Measurements from ENCODE around the gene OR2AG1. TPM values are rescaled to one million over a fixed set of nuclear protein-coding genes. Genes with fewer than 3 reads are reported as not detected.

The OR2AG1 gene, protein sequence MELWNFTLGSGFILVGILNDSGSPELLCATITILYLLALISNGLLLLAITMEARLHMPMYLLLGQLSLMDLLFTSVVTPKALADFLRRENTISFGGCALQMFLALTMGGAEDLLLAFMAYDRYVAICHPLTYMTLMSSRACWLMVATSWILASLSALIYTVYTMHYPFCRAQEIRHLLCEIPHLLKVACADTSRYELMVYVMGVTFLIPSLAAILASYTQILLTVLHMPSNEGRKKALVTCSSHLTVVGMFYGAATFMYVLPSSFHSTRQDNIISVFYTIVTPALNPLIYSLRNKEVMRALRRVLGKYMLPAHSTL
- under 0.01 TPM in 1 of 2 replicates, not detected in the other for total RNA-seq

DNA sequence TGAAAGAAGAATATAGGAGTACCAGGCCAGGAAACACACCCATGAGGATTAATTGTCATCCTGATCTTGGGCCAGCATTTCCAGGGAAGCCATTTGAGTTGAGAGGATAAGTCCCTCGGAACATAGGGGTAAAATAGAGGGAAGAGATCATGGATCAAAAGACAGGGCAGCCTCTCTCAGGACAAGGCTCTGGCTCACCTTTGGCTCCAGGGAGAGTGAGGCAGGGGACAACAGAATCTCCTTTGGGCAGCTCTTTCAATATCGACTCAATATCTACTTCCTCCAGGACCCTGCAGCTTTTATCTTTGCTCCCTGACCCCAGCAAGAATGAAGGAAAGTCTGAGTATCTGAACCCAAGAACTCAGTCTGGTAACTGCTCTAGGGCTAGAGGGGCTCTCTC lies at the start of gene OR2AG1:
OR2AG1 (plus strand) TSS at position 301 of the 400 bp plus-strand sequence. CDS start 2,018 bp downstream, outside the sequence.

DNA sequence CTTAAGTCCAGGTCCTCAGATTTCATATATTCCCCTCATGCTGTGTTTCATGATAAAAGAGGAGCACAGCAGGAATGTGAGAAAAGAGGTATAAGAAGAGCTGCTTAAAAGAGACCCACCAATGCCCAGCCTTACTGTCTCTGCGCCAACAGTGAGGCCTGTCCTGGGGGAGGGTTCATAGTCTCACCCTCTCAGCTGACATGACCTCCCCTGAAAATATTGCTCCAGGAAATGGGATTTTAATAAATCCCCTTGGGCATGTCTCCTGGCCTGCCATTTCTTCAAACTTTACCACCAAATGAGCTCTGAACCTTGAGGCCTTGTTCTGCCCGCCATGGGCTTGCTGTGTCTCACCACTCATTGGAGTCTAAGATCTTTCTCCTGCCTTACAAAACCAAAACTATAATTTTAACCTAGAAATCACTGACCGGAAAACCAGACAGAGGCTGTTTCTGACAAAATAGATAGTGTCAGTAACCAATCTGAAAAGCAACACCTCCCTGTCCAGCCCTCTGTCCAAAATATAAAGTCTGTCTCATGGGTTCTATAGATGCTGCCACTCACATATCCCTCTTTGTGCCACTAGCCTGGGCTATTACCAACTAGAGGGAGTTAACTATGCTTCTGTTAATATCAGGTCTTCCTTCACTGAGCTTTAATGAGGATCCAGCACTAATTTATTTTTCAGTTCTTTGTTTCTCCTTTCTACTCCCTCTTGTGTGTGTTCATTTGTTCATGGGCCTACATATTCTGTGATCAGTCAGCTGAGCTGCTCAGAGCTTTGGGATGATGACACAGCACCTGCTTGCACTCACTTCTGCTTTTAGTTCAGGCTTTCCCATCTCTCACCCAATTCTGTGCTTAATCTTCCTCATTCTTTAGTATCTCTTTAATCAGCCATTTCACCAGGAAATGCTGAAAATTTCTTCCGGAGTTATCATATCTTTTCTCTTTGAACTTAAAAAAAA lies 10.6 kb upstream of the OR2AG1 start, which contains the start of gene OR2AG2:
OR2AG2 (minus strand) TSS at position 51 of the 968 bp plus-strand sequence. CDS start 3,019 bp downstream, outside the sequence.

DNA sequence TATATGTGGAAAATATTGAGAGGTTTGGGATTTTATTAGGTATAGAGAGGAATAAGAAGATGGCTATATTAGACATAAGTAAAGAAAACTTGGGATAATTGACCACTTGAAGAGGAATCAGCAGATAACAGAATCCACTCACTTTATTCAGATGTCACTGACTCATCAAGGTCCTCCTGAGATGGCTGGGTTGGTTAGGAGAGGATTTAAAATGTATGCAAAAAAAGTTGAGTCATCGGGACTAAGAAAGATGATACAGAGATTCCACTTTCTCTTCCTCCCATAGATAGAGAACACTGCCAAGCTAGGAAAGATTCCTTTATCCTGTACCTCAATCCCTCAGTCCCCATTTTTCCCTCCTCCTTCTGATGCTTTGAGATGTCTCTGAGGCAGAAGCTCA lies 16.6 kb downstream of the OR2AG1 start, which contains the start of gene OR6A2:
OR6A2 (minus strand) TSS at position 288 of the 400 bp plus-strand sequence. CDS start 3,981 bp downstream, outside the sequence.

Other genes with a start within 250 kb of the OR2AG1 start
- 9.2 and 13.5 TPM in 2 replicates for gene RRP8, start 179.4 kb upstream of the OR2AG1 start, total RNA-seq
- 110 and 148 TPM in 2 replicates for gene ILK, start 179.2 kb upstream of the OR2AG1 start, total RNA-seq
- 27.9 and 32.3 TPM in 2 replicates for gene TAF10, start 170.8 kb upstream of the OR2AG1 start, total RNA-seq
- gene TPP1, start 163.6 kb upstream of the OR2AG1 start, total RNA-seq, result 56.7 and 93.3 TPM in 2 replicates
- 0.37 and 0.78 TPM in 2 replicates for gene DCHS1, start 127.2 kb upstream of the OR2AG1 start, total RNA-seq
- 48.1 and 66.5 TPM in 2 replicates for gene MRPL17, start 99.7 kb upstream of the OR2AG1 start, total RNA-seq
- gene OR2AG2, start 11.0 kb upstream of the OR2AG1 start, total RNA-seq, result under 0.01 and 0.20 TPM in 2 replicates
- gene OR6A2, start 16.7 kb downstream of the OR2AG1 start, total RNA-seq, result under 0.01 and 0.59 TPM in 2 replicates
- gene OR10A5, start 62.7 kb downstream of the OR2AG1 start, total RNA-seq, result not detected in 2 replicates
- gene OR10A2, start 80.0 kb downstream of the OR2AG1 start, total RNA-seq, result not detected in 2 replicates
- not detected in 2 replicates for gene OR10A4, start 93.6 kb downstream of the OR2AG1 start, total RNA-seq
- under 0.01 and 0.78 TPM in 2 replicates for gene OR2D2, start 109.5 kb downstream of the OR2AG1 start, total RNA-seq
- gene OR2D3, start 138.0 kb downstream of the OR2AG1 start, total RNA-seq, result under 0.01 TPM in 1 of 2 replicates, not detected in the other
- gene ZNF215, start 143.4 kb downstream of the OR2AG1 start, total RNA-seq, result 2.2 and 5.7 TPM in 2 replicates
- 1.2 and 1.8 TPM in 2 replicates for gene ZNF214, start 237.3 kb downstream of the OR2AG1 start, total RNA-seq
- gene NLRP14, start 237.5 kb downstream of the OR2AG1 start, total RNA-seq, result under 0.01 and 0.20 TPM in 2 replicates

All from subcutaneous preadipocyte (primary cell).